Suprapubic skin (tissue), 4 donors: ENCODE results near the gene RAPGEF3. TPM values are rescaled to one million over a fixed set of nuclear protein-coding genes. Genes with fewer than 3 reads are reported as not detected.
A peak's percentile ranks its signal among the peaks of the same experiment; 100 is the strongest.

Experiments
- DNase-seq, 2 donors: peaks; one replicate each; pipeline ENCODE4 v3.0.0-alpha.2; 2019; ENCODE audit warnings: low spot score in 2 of 2
- H3K27ac ChIP-seq: fragments of 200-600 bp; sonication (generic); one replicate; pipeline ENCODE4 v1.5.1; 2019
- H3K27me3 ChIP-seq: fragments of 200-600 bp; sonication (generic); one replicate; pipeline ENCODE4 v1.5.1; 2019
- H3K36me3 ChIP-seq: fragments of 200-600 bp; sonication (generic); one replicate; pipeline ENCODE4 v1.5.1; 2019
- H3K4me1 ChIP-seq: fragments of 200-600 bp; sonication (generic); one replicate; pipeline ENCODE4 v1.5.1; 2019
- H3K4me3 ChIP-seq: fragments of 200-600 bp; sonication (generic); one replicate; pipeline ENCODE4 v1.5.1; 2019; ENCODE audit warnings: mild to moderate bottlenecking
- H3K9me3 ChIP-seq: fragments of 200-600 bp; sonication (generic); one replicate; pipeline ENCODE4 v1.5.1; 2019
- CTCF ChIP-seq, 2 donors: fragments of 200-600 bp in 1 of 2; fragments of 450-650 bp in 1 of 2; sonication (generic) in 1 of 2; IDR thresholded peaks; one replicate each; pipeline ENCODE4 v1.5.1; 2016 to 2019; ENCODE audit warnings: antibody characterized with exemption in 2 of 2, mild to moderate bottlenecking in 1 of 2, moderate library complexity in 1 of 2
- EP300 ChIP-seq: sonication (generic); formaldehyde crosslinking; IDR thresholded peaks from one replicate; pipeline ENCODE4 v1.6.1; 2017; ENCODE audit warnings: antibody characterized with exemption
- POLR2A ChIP-seq, 2 donors: fragments of 450-650 bp; IDR thresholded peaks; one replicate each; pipeline ENCODE4 v1.6.1; 2017; ENCODE audit warnings: antibody characterized with exemption in 2 of 2, mild to moderate bottlenecking in 2 of 2, moderate library complexity in 2 of 2
- POLR2AphosphoS5 ChIP-seq, 3 donors: sonication (generic); formaldehyde crosslinking; IDR thresholded peaks; one replicate each; pipeline ENCODE4 v1.6.1; 2017; ENCODE audit warnings: antibody characterized with exemption in 3 of 3
- WGBS: methylation state at CpG from one replicate; pipeline ENCODE4 v1.1.5; 2018; 5-methylcytosine and 5-hydroxymethylcytosine counted together
- total RNA-seq, 4 donors: library from RNA; depleted of rRNA; stranded (reverse); fragments of >200 nt; gene quantifications; one replicate each; pipeline ENCODE4 v1.1.0, GENCODE V29; 2016

Gene RAPGEF3
- total RNA-seq, 4 donors from 2014 or later, result 9.3 to 48.9 (median 20.0) TPM

GRCh38 chr12:47768323-47768811 lies 9.7 kb upstream of the RAPGEF3 start:
- H3K4me1 ChIP-seq, result peaks cover 48% of the 10 kb centered on the region
- TF ChIP-seq POLR2AphosphoS5 (IDR thresholded peaks at IDR 0.05) (no peak), POLR2A (IDR thresholded peaks at IDR 0.05) (no peak), CTCF (IDR thresholded peaks at IDR 0.05) (no peak), EP300 (no peak)
- no peak overlapping the region for H3K27ac ChIP-seq

DNA sequence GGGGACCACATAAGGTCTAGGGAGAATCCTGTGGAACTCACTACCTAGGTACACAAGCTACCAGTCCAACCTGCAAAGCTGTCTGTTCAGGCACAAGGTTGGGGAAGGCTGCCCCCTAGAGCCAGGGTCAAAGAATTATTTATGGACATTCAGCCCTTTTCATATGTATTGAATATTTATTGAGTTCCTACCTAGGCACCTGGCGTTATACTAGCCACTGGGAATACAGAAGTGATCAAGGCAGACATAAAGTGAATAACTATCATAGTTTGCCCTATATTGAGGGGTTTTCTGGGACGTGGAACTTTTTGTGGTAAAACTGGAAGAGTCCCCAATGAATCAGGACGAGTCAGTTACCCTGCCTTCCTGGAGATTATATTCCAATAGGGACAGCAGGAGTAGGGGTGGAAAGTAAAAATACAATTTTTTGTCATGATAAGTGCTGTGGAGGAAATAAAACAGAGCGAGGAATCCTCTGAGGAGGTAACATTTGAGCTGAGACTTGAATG lies 8.6 kb upstream of the RAPGEF3 start:
- H3K9me3 ChIP-seq, result no peaks in the 10 kb centered on the region
- H3K36me3 ChIP-seq, result no peaks in the 10 kb centered on the region
- H3K27me3 ChIP-seq, result no peaks in the 10 kb centered on the region
- H3K27ac ChIP-seq, result no peak overlapping the region
- H3K4me3 ChIP-seq, result no peak overlapping the region
- 64% methylated on average over 4 of the region's 4 CpGs for WGBS
- no peak for DNase-seq
- peaks cover 48% of the 10 kb centered on the region for H3K4me1 ChIP-seq
- no peak for TF ChIP-seq POLR2A (IDR thresholded peaks at IDR 0.05)
- TF ChIP-seq POLR2AphosphoS5 (IDR thresholded peaks at IDR 0.05), result no peak
- peak in 1 of 2 donors; percentile 52 for TF ChIP-seq CTCF (IDR thresholded peaks at IDR 0.05)

More at GRCh38 chr12:47768323-47768811, 9.7 kb upstream of the RAPGEF3 start:
- WGBS, result 42% methylated on average over 2 of the region's 2 CpGs
- DNase-seq, result no peak
- H3K4me3 ChIP-seq, result no peak overlapping the region
- H3K36me3 ChIP-seq, result no peaks in the 10 kb centered on the region
- H3K27me3 ChIP-seq, result no peaks in the 10 kb centered on the region
- no peaks in the 10 kb centered on the region for H3K9me3 ChIP-seq

DNA sequence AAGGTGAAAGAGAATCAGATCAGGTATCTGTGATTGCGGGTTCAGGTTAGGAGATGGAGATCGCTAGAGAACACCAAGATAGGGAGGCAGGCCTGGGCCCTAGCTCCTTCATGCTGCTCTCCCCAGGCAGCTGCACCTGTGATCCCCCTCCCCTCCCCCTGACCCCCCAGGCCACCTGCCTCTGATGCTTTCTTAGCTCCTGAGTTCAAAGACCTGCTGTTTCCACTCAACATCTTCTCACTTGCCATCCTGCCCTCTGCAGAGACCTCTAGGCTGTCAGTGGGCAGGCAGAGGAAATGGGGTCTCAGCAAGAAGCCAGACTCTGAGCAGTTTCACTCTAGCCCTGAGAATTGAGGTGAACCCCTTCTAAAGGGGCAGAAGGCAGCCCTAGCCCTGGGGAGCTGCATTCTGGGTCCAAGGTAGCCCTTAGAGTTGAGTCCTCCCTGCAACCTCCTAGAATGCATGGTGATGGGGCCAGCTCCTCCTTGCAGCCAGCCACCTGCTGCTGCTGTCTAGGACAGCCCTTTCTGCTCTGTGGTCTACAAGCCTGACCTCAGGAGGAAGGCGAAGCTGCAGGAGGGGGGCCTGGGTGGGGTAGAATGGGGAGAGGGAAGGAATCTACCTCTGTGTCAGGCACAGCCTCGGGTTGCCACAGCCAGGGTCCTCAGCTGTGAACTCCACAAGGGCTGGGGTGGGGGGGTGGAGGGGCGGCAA lies 8.0 kb upstream of the RAPGEF3 start:
- Histone ChIP-seq H3K4me1 (peaks cover 47% of the 10 kb centered on the region), H3K27ac (no peak overlapping the region), H3K4me3 (no peak overlapping the region), H3K27me3 (no peaks in the 10 kb centered on the region), H3K9me3 (no peaks in the 10 kb centered on the region), H3K36me3 (no peaks in the 10 kb centered on the region)
- TF ChIP-seq CTCF (IDR thresholded peaks at IDR 0.05), result no peak
- no peak for TF ChIP-seq EP300
- no peak for TF ChIP-seq POLR2A (IDR thresholded peaks at IDR 0.05)
- no peak for TF ChIP-seq POLR2AphosphoS5 (IDR thresholded peaks at IDR 0.05)
- no peak for DNase-seq
- 58% methylated on average over 3 of the region's 5 CpGs for WGBS

DNA sequence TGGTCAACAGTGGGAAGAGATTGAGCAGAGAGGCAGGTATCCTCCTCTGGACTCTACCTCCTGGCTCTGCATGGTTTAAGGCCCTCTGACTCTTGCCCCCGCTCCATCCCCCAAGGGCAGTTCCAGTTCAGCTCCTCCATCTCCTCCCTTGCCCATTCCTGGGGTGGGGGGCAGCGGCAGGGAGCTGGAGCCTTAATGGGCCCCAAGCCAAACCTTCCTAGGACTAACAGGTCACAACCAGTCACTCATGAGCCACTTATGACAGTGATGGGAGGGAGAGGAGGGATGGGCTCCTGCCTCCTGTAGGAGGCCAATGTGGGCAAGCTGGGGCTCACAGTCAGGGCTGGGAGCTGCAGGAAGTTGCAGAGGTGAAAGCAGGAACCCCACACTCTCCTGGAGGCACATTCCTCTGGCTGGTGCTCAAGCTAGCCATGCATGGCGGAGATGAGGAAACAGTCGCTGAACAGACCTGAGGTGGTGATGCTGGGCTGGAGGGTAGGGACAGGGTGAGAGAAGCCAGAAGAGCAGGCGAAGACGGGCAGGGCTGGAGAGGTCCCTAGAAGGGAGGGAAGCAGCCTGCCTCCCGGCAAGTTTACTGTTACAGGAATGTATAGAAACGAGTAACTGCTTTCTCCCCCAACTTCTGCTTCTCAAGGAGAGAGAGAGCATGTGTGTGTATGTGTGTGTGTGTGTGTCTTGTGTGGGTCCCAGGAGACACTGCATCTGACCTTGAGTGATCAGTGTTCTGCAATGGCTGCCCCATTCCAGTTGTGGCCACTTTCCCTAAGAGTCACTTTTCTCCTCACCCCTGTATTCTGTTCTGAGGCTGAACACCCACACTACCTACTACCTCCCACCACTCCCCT lies 5.0 kb upstream of the RAPGEF3 start:
- H3K27me3 ChIP-seq, result no peaks in the 10 kb centered on the region
- no peaks in the 10 kb centered on the region for H3K36me3 ChIP-seq
- no peak overlapping the region for H3K4me3 ChIP-seq
- no peak overlapping the region for H3K27ac ChIP-seq
- no peaks in the 10 kb centered on the region for H3K9me3 ChIP-seq
- H3K4me1 ChIP-seq, result peaks cover 52% of the 10 kb centered on the region
- WGBS, result 63% methylated on average over 8 of the region's 8 CpGs
- no peak for TF ChIP-seq EP300
- TF ChIP-seq CTCF (IDR thresholded peaks at IDR 0.05), result no peak
- no peak for TF ChIP-seq POLR2AphosphoS5 (IDR thresholded peaks at IDR 0.05)
- no peak for TF ChIP-seq POLR2A (IDR thresholded peaks at IDR 0.05)
- no peak for DNase-seq
